Activated CD8-positive, alpha-beta memory T cell treated with anti-CD3 and anti-CD28 coated beads, Interleukin-2, amount 50 U/mL, for 4 hours (primary cell): Measurements from ENCODE around the gene TK1.
A peak's percentile ranks its signal among the peaks of the same experiment; 100 is the strongest.
"Not testable (repeated sequence)": the region's sequence is repeated elsewhere in the genome, so short reads cannot be mapped to it uniquely, and the experiment has no call there.

Source experiments
- DNase-seq: peaks from one replicate; pipeline ENCODE4 v3.0.0-alpha.2; 2020

TK1 gene

GRCh38 chr17:78175643-78175981 lies 11.2 kb downstream of the TK1 start:
- no peak for DNase-seq

GRCh38 chr17:78174870-78175642 lies 11.8 kb downstream of the TK1 start:
- no peak for DNase-seq

- DNase-seq: no peak
Observed at GRCh38 chr17:78174346-78174869, 12.4 kb downstream of the TK1 start.

GRCh38 chr17:78173097-78173715 lies 13.6 kb downstream of the TK1 start:
- DNase-seq: no peak

- no peak for DNase-seq
Observed at GRCh38 chr17:78172249-78173051, 14.4 kb downstream of the TK1 start.

- not testable (repeated sequence) for DNase-seq
Observed at GRCh38 chr17:78171591-78172248, 15.1 kb downstream of the TK1 start.

- DNase-seq: no peak
Observed at GRCh38 chr17:78170692-78171590, 15.9 kb downstream of the TK1 start.

GRCh38 chr17:78168903-78169793 lies 17.7 kb downstream of the TK1 start:
- DNase-seq: peak; percentile 68

GRCh38 chr17:78168242-78168902 lies 18.5 kb downstream of the TK1 start, which contains the start of gene SYNGR2:
TSS of gene SYNGR2 (plus strand) at chr17:78168581. CDS start at chr17:78168617, 36 bp downstream.
- peak; percentile 89 for DNase-seq

GRCh38 chr17:78166416-78166815 lies 20.4 kb downstream of the TK1 start:
- DNase-seq: no peak

GRCh38 chr17:78164748-78165607 lies 21.9 kb downstream of the TK1 start:
- no peak for DNase-seq

- no peak for DNase-seq
Observed at GRCh38 chr17:78163881-78164747, 22.7 kb downstream of the TK1 start.

GRCh38 chr17:78159575-78160158 lies 27.2 kb downstream of the TK1 start:
- no peak for DNase-seq

GRCh38 chr17:78154903-78155811 lies 31.7 kb downstream of the TK1 start:
- no peak for DNase-seq

GRCh38 chr17:78151514-78152008 lies 35.3 kb downstream of the TK1 start:
- no peak for DNase-seq

GRCh38 chr17:78148286-78149016 lies 38.4 kb downstream of the TK1 start:
- no peak for DNase-seq
